Neural cell (in vitro differentiated cells): ENCODE results near the gene FAM3D. TPM values are rescaled to one million over a fixed set of nuclear protein-coding genes. Genes with fewer than 3 reads are reported as not detected.

ENCODE experiments used
- H2AFZ ChIP-seq: fragments of 200-600, 300-800 bp; sonication (generic), shearing (Covaris generic); 2 replicates; pipeline ENCODE4 v1.6.0; 2014; ENCODE audit warnings: low read depth, mild to moderate bottlenecking, antibody characterized with exemption, low read length, moderate library complexity
- H3F3A ChIP-seq: fragments of 200-600 bp; shearing (Covaris generic); 2 replicates; pipeline ENCODE4 v1.6.1; 2016; ENCODE audit warnings: mild to moderate bottlenecking, moderate library complexity, mixed read lengths, antibody characterized with exemption, low read length; ENCODE audit not compliant: insufficient read depth, poor library complexity, severe bottlenecking
- H3K27ac ChIP-seq: fragments of 200-600, 300-800 bp; sonication (generic), shearing (Covaris generic); 2 replicates; pipeline ENCODE4 v1.5.1; 2014; ENCODE audit warnings: mild to moderate bottlenecking, low read length, moderate library complexity
- H3K27me3 ChIP-seq: fragments of 300-800, 200-600 bp; sonication (generic), shearing (Covaris generic); 2 replicates; pipeline ENCODE4 v1.6.0; 2014; ENCODE audit warnings: mild to moderate bottlenecking, low read depth, low read length, moderate library complexity; ENCODE audit not compliant: insufficient read depth
- H3K36me3 ChIP-seq: fragments of 300-800, 200-600 bp; sonication (generic), shearing (Covaris generic); 2 replicates; pipeline ENCODE4 v1.5.1; 2014; ENCODE audit warnings: mild to moderate bottlenecking, antibody characterized with exemption, low read length, moderate library complexity; ENCODE audit not compliant: insufficient read depth
- H3K4me2 ChIP-seq: fragments of 300-800, 200-600 bp; sonication (generic), shearing (Covaris generic); 2 replicates; pipeline ENCODE4 v1.6.0; 2014; ENCODE audit warnings: mild to moderate bottlenecking, low read length
- H3K4me3 ChIP-seq: fragments of 300-800, 200-600 bp; sonication (generic), shearing (Covaris generic); 2 replicates; pipeline ENCODE4 v1.5.1; 2014; ENCODE audit warnings: mild to moderate bottlenecking, low read length, moderate library complexity
- H3K79me2 ChIP-seq: fragments of 200-600 bp; shearing (Covaris generic); replicated peaks from 2 replicates; pipeline ENCODE4 v1.6.0; 2014; ENCODE audit warnings: mild to moderate bottlenecking, low read length, moderate library complexity; ENCODE audit not compliant: insufficient read depth
- H3K9ac ChIP-seq: fragments of 300-800, 200-600 bp; sonication (generic), shearing (Covaris generic); 2 replicates; pipeline ENCODE4 v1.6.1; 2016; ENCODE audit warnings: mild to moderate bottlenecking, low read length, mixed read lengths
- H3K9me2 ChIP-seq: fragments of 200-600 bp; shearing (Covaris generic); 2 replicates; pipeline ENCODE4 v1.6.1; 2016; ENCODE audit warnings: mild to moderate bottlenecking, low read length, mixed read lengths; ENCODE audit not compliant: insufficient read depth
- H3K9me3 ChIP-seq: fragments of 200-600, 300-800 bp; sonication (generic), shearing (Covaris generic); 2 replicates; pipeline ENCODE4 v1.6.1; 2016; ENCODE audit warnings: mild to moderate bottlenecking, mixed run types, low read length, moderate library complexity, mixed read lengths
- H4K20me1 ChIP-seq: fragments of 200-600 bp; shearing (Covaris generic); 2 replicates; pipeline ENCODE4 v1.6.1; 2016; ENCODE audit warnings: mild to moderate bottlenecking, mixed run types; ENCODE audit not compliant: insufficient read depth
- CTCF ChIP-seq: fragments of 450-650 bp; IDR thresholded peaks from 2 replicates; pipeline ENCODE4 v1.5.1; 2014; ENCODE audit warnings: antibody characterized with exemption, mild to moderate bottlenecking, moderate library complexity; ENCODE audit not compliant: poor library complexity, severe bottlenecking
- EP300 ChIP-seq: fragments of 450-650 bp; conservative IDR thresholded peaks from 2 replicates; pipeline ENCODE4 v1.6.1; 2014; ENCODE audit warnings: antibody characterized with exemption, mild to moderate bottlenecking, moderate library complexity; ENCODE audit not compliant: poor library complexity, severe bottlenecking
- EZH2 ChIP-seq: fragments of 200-600, 300-800 bp; shearing (Covaris generic), sonication (generic); IDR thresholded peaks from 2 replicates; pipeline ENCODE4 v1.6.1; 2014; ENCODE audit warnings: antibody characterized with exemption, low read length, borderline replicate concordance, mild to moderate bottlenecking; ENCODE audit not compliant: insufficient read depth, poor library complexity, severe bottlenecking
- MXI1 ChIP-seq: fragments of 450-650 bp; conservative IDR thresholded peaks from 2 replicates; pipeline ENCODE4 v1.6.1; 2014; ENCODE audit warnings: antibody characterized with exemption, mild to moderate bottlenecking; ENCODE audit not compliant: poor library complexity, severe bottlenecking
- POLR2AphosphoS5 ChIP-seq: IDR thresholded peaks from 2 replicates; pipeline ENCODE4 v1.6.1; 2012
- RAD21 ChIP-seq: fragments of 450-650 bp; conservative IDR thresholded peaks from 2 replicates; pipeline ENCODE4 v1.6.1; 2014; ENCODE audit warnings: antibody characterized with exemption, mild to moderate bottlenecking, moderate library complexity
- REST ChIP-seq: IDR thresholded peaks from 2 replicates; pipeline ENCODE4 v1.6.1; 2012; ENCODE audit warnings: borderline replicate concordance
- SMC3 ChIP-seq: fragments of 450-650 bp; conservative IDR thresholded peaks from 2 replicates; pipeline ENCODE4 v1.6.1; 2014; ENCODE audit warnings: antibody characterized with exemption, mild to moderate bottlenecking, moderate library complexity; ENCODE audit not compliant: poor library complexity
- TAF1 ChIP-seq: IDR thresholded peaks from 2 replicates; pipeline ENCODE4 v1.6.1; 2012; ENCODE audit warnings: low read depth
- polyA plus RNA-seq: library from polyadenylated mRNA; depleted of rRNA; stranded (reverse); fragments of >200 nt; gene quantifications from 2 replicates; pipeline ENCODE4 v1.2.3, GENCODE V29; 2014

FAM3D gene
- polyA plus RNA-seq, 1 donor from 2014 or later: not detected

GRCh38 chr3:58606693-58607092 is 59.9 kb downstream of the FAM3D start:
- H3K27ac ChIP-seq: no peak overlapping the region
- no peaks in the 10 kb centered on the region for H3F3A ChIP-seq
- H3K9me3 ChIP-seq: no peaks in the 10 kb centered on the region
- no peaks in the 10 kb centered on the region for H3K79me2 ChIP-seq
- H3K4me3 ChIP-seq: no peak overlapping the region
- H4K20me1 ChIP-seq: no peaks in the 10 kb centered on the region
- H3K36me3 ChIP-seq: no peaks in the 10 kb centered on the region
- no peak for TF ChIP-seq POLR2AphosphoS5
- TF ChIP-seq REST: no peak
- TF ChIP-seq RAD21: no peak
- no peak for TF ChIP-seq MXI1
- no peak for TF ChIP-seq TAF1
- no peak for TF ChIP-seq EP300
- no peak for TF ChIP-seq CTCF
- TF ChIP-seq SMC3: no peak
- no peak for TF ChIP-seq EZH2
- no peak overlapping the region for H3K9ac ChIP-seq
- no peaks in the 10 kb centered on the region for H3K9me2 ChIP-seq
- no peak overlapping the region for H3K4me2 ChIP-seq
- no peak overlapping the region for H2AFZ ChIP-seq
- H3K27me3 ChIP-seq: no peaks in the 10 kb centered on the region

GRCh38 chr3:58604031-58604430 is 62.5 kb downstream of the FAM3D start:
- Histone ChIP-seq H3K4me2 (no peak overlapping the region), H3K9ac (no peak overlapping the region), H3K4me3 (no peak overlapping the region), H3F3A (no peaks in the 10 kb centered on the region), H4K20me1 (no peaks in the 10 kb centered on the region), H3K79me2 (no peaks in the 10 kb centered on the region), H3K27me3 (no peaks in the 10 kb centered on the region), H3K36me3 (no peaks in the 10 kb centered on the region), H2AFZ (no peak overlapping the region), H3K9me2 (no peaks in the 10 kb centered on the region), H3K9me3 (no peaks in the 10 kb centered on the region), H3K27ac (no peak overlapping the region)
- TF ChIP-seq SMC3 (no peak), RAD21 (no peak), EP300 (no peak), EZH2 (no peak), TAF1 (no peak), MXI1 (no peak), POLR2AphosphoS5 (no peak), REST (no peak), CTCF (no peak)
